GM18868 (cell line): ENCODE results near the gene PPIL4.
"Not testable (repeated sequence)": the region's sequence is repeated elsewhere in the genome, so short reads cannot be mapped to it uniquely, and the experiment has no call there.

ENCODE experiments used
- ATAC-seq: cut with Tn5 transposase; IDR thresholded peaks from one replicate; pipeline ENCODE4 v1.9.1; 2021; ENCODE audit warnings: mild to moderate bottlenecking, moderate library complexity; ENCODE audit not compliant: unreplicated experiment

Gene PPIL4

DNA sequence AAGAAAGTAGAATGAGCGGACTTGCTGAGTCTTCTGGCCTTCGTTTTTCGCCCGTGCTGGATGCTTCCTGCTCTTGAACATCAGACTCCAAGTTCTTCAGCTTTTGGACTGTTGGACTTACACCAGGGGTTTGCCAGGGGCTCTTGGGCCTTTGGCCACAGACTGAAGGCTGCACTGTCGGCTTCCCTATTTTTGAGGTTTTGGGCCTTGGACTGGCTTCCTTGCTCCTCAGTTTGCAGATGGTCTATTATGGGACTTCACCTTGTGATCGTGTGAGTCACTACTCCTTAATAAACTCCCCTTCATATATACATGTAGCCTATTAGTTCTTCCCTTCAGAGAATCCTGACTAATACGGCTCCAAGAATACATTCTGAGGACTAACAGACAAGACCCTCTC is 83.1 kb downstream of the PPIL4 start:
- ATAC-seq: not testable (repeated sequence)

DNA sequence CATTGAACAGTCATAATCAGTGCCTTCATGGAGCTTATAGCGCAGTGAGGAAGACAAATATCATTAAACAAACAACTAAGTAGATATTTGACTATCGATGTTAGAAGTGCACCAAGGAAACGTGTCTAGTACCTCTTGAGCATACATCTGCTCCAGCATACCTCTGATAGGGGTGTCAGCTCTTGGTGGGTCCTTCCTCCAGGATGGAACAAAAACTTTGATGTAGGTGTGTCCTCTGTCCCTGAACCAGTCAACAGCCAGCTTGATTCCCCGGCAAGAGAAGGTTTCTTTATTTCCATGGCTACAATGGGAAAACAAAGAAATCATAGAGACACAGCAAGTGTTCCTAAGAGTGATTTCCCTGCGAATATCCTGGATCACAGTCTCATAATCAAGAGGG is 84.2 kb downstream of the PPIL4 start:
- ATAC-seq: no peak

DNA sequence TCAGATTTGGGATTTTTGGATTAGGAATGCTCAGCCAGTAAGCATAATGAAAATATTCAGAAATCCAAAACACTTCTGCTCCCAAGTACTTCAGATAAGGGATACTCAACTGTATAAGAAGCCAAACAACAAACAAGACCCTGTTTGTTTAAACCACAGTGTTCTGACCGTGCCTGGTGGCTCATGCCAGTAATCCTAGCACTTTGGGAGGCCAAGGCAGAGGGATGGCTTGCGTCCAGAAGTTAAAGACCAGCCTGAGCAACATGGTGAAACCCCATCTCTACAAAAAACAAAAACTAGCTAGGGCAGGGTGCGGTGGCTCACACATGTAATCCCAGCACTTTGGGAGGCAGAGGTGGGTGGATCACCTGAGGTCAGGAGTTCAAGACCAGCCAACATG is 85.6 kb downstream of the PPIL4 start:
- not testable (repeated sequence) for ATAC-seq

DNA sequence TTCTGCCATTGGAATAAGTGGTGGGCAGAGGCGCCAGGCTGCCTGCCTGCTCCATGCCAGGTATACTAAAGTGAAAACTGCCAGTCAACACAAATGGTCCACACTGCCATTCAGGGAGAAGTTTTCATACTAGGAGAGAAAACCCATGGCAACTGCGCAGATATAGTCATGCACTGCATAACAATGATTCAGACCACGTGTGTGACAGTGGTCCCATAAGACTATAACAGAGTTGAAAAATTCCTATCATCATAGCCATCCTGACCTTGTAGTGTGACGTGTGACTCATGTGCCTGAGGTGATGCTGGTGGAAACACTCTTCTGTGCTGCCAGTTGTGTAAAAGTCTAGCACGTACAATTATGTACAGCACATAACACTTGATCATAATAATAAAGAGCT is 86.1 kb downstream of the PPIL4 start:
- no peak for ATAC-seq

DNA sequence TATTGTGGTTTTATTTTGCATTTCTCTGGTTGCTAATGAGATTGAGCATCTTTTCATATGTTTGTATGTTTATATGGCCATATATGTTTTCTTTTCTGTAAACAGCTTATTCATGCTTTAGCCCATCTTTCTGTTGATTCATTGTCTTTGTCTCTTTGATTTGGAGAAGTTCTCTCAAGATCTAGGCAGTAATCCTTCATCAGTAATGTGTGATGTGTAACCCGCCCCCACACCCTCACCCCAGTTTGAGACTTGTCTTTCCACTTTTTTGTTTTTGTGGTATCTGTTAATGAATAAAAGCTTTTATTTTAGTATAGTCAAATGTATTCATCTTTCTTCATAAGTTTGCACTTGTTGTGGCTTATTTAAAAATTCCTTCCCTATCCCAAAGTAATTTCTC is 87.0 kb downstream of the PPIL4 start:
- no peak for ATAC-seq

DNA sequence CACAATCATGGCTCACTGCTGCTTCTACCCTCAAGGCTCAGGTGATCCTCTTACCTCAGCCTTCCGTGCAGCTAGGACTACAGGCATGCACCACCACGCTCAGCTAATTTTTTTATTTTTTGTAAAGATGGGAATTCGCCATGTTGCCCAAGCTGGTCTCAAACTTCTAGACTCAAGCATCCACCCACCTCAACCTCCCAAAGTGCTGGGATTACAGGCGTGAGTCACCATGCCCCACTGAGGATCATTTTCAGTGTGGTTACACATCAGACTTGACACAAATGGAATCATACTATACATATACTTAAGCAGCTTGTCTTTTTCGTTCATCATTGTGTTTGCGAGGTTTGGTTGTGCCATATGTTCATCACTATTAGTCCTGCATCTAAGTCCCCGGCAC is 87.6 kb downstream of the PPIL4 start:
- no peak for ATAC-seq

DNA sequence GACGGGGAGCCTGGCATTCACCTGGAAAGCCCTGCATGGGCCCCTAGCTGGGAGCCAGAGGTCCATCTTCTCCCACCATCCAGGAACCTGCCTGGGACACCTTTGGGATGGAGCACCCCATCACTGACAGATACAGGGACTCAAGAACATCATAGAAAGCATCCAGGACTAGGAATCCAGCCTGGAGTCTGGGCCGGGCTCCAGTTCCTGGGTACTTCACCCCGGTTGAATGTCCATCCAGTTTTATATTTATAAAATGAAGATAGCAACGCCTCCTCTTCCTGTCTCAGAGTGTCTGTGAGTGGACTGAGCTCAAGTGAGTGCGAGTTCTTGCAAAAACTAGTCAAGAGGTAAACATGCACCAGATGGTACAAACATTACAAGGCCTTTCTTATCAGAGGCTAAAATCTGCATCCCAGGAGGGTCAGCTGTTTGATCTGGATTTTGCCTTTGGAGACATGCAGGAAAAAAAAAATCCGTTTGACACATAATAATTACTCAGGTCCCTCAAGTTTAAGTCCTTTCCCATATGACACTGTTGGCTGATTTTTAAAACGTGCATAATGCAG is 88.4 kb downstream of the PPIL4 start:
- no peak for ATAC-seq

DNA sequence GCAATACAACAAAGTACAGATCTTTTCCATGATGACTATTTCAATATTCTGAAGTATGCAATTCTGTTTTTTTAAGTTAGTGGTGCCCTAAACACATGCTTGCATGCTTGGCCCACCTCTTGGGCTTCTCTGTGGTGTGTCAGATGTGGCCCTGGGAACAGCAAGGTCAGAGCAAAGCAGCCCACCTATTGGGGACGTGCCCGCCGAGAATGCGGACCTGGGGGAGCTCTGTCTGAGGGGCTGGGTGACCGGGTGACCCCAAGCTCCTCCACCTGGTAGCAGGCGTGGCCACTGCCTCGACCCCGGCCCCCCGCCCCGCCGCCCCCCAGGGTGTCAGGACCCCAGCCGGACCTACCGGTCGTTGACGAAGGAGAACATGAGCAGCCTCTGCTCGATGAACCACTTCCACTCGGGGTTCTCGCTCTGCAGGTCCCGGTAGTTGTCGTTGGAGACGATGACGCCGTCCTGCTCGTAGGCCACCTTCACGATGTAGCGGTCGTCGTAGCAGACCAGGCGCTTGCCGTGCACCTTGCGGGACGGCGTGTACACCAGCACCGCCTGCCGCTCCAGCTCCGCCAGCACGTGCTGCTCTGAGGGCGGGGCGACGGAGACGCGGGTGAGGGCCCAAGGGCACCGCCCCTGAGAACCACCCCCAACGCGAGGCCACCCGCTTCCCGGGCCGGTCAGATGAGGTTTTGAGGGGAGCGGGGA is 89.4 kb downstream of the PPIL4 start:
- ATAC-seq: no peak

DNA sequence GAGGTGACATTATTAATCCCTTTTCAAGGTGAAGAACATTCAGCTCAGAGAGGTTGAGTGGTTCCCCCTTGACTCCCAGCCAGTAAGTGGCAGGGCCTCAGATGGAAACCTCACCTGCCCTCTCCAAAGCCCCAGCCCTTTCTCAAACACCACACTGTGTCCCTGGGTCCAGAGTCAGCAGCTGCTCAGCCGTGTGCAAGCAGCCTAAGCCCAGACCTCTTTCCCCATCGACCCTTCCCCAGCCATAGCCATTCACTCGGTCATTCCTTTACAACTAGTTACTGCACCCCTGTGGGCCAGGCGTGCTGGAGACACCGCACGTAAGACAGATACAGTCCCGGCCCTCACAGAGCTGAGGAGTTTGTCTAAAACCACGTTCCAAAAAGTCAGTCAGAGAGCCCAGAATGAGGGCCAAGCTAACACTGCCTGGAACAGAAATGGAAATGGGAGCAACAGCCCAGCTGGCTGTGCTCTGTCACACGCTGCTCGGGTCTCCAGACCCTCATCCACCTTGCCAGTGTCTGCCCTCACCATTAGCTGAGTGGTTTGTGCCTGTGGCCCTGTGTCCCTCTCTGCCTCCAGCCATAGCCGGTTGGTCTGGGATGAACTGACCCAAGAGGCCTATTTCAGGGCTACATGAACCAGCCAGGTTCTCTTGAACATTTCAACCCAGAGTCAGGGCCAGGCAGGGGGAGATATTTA is 90.7 kb downstream of the PPIL4 start:
- ATAC-seq: no peak
